HepG2 (cell line): Measurements from ENCODE around the gene RNF150. TPM values are rescaled to one million over a fixed set of nuclear protein-coding genes. Genes with fewer than 3 reads are reported as not detected.

ENCODE experiments used
- ATAC-seq: fragments of 200-7000 bp; cut with Tn5 transposase; 3 replicates; pipeline ENCODE4 v1.9.1; 2020; ENCODE audit warnings: mild to moderate bottlenecking, moderate library complexity
- BruUV-seq: library from RNA; stranded (reverse); fragments of 400-500 nt; replicated peaks from 2 replicates; lab custom pipeline; 2021; lab: Mats Ljungman, UMichigan
- CTCF ChIA-PET: fragments of 300-600 bp; formaldehyde crosslinking; extraction: SDS; loops from one replicate; lab custom pipeline; 2021; ENCODE audit warnings: low total read pairs, inconsistent platforms, low intra/inter-chr PET ratio; lab: Yijun Ruan, JAX
- POLR2A ChIA-PET: fragments of 350-600 bp; sonication (Branson Sonifier 250); formaldehyde crosslinking; loops from one replicate; lab custom pipeline; 2020; ENCODE audit warnings: antibody characterized with exemption, inconsistent platforms; lab: Yijun Ruan, JAX
- DNase-seq: peaks from one replicate; pipeline ENCODE4 v3.0.0-alpha.2; 2015; ENCODE audit warnings: low spot score
- FAIRE-seq: peaks from 3 replicates; lab custom pipeline; 2011; peaks lifted over from hg19 to GRCh38; lab: Jason Lieb, UNC
- H2AFZ ChIP-seq: one replicate; pipeline ENCODE4 v1.6.1; 2011; ENCODE audit warnings: low read length, inconsistent platforms
- H3K27ac ChIP-seq: fragments of 300-600 bp; 3 replicates; pipeline ENCODE4 v1.8.0; 2011; ENCODE audit warnings: mixed run types, mild to moderate bottlenecking, mixed read lengths, low read length, inconsistent platforms; ENCODE audit not compliant: insufficient read depth; ENCODE audit errors: extremely low read length
- H3K27me3 ChIP-seq, 2 experiments: fragments of 200-600 bp in 1 of 2; 2 replicates in 1 of 2; 3 replicates in 1 of 2; pipeline versions ENCODE4 v1.6.0 to v1.8.0; 2011; ENCODE audit warnings: low read length in 2 of 2, mild to moderate bottlenecking in 2 of 2, moderate library complexity in 2 of 2, inconsistent platforms in 1 of 2; ENCODE audit not compliant: insufficient read depth in 2 of 2, control insufficient read depth in 1 of 2
- H3K36me3 ChIP-seq, 2 experiments: fragments of 200-600 bp in 1 of 2; replicated peaks in 1 of 2; 2 replicates in 1 of 2; 3 replicates in 1 of 2; pipeline versions ENCODE4 v1.5.1 to v1.8.0; 2011; ENCODE audit warnings: low read length in 2 of 2, inconsistent platforms in 1 of 2; ENCODE audit not compliant: insufficient read depth in 2 of 2, control insufficient read depth in 1 of 2
- H3K4me1 ChIP-seq: 2 replicates; pipeline ENCODE4 v1.5.1; 2012; ENCODE audit warnings: low read length, inconsistent platforms; ENCODE audit not compliant: insufficient read depth
- H3K4me2 ChIP-seq: 2 replicates; pipeline ENCODE4 v1.6.0; 2011; ENCODE audit warnings: low read depth, low read length, inconsistent platforms
- H3K4me3 ChIP-seq, 3 experiments: fragments of 200-600 bp in 1 of 3; sonication (generic), shearing (Covaris generic) in 1 of 3; replicated peaks in 1 of 3; 2 replicates each; pipeline ENCODE4 v1.5.1; 2011 to 2016; ENCODE audit warnings: low read length in 3 of 3, inconsistent platforms in 2 of 3, low read depth in 2 of 3, mild to moderate bottlenecking in 2 of 3, control low read depth in 1 of 3, mixed read lengths in 1 of 3; ENCODE audit not compliant: insufficient read depth in 1 of 3
- H3K79me2 ChIP-seq: one replicate; pipeline ENCODE4 v1.6.1; 2011; ENCODE audit warnings: low read length, inconsistent platforms; ENCODE audit not compliant: insufficient read depth
- H3K9ac ChIP-seq: 2 replicates; pipeline ENCODE4 v1.6.0; 2011; ENCODE audit warnings: mild to moderate bottlenecking, low read depth, low read length, inconsistent platforms; ENCODE audit not compliant: insufficient read depth
- H3K9me3 ChIP-seq: 2 replicates; pipeline ENCODE4 v1.5.1; 2012; ENCODE audit warnings: mild to moderate bottlenecking, low read length
- H4K20me1 ChIP-seq: 2 replicates; pipeline ENCODE4 v1.6.0; 2011; ENCODE audit warnings: inconsistent platforms, mild to moderate bottlenecking, low read length, moderate library complexity; ENCODE audit not compliant: insufficient read depth
- DBP ChIP-seq: sonication (generic); formaldehyde crosslinking; IDR thresholded peaks from 2 replicates; pipeline ENCODE4 v1.4.0; 2020; ENCODE audit warnings: missing genetic modification reagents; ENCODE audit errors: not compliant biosample characterization
- WGBS: methylation state at CpG from one replicate; pipeline ENCODE4 v1.1.6; 2017; ENCODE audit warnings: low lambda C conversion rate; 5-methylcytosine and 5-hydroxymethylcytosine counted together
- in situ Hi-C: cut with HindIII; loops from 2 replicates; pipeline ENCODE4 v1.10.0; 2017; ENCODE audit warnings: low pct_unique_long_range_greater_than_20kb; ENCODE audit not compliant: extremely low pct_ligation_motif_present
- intact Hi-C: fragments of 100-400 bp; cut with micrococcal nuclease; formaldehyde crosslinking; loops from one replicate; pipeline ENCODE4 v1.10.0; 2022; ENCODE audit not compliant: unreplicated experiment
- polyA plus RNA-seq, 8 experiments: library from polyadenylated mRNA; depleted of rRNA in 3 of 8; stranded (reverse) in 7 of 8; unstranded in 1 of 8; fragments of >200 nt; fragmentation: Illumina TruSeq in 4 of 8; extraction: Trizol in 4 of 8; gene quantifications; 2 replicates each; pipeline versions ENCODE4 v1.2.1 to v1.2.3, GENCODE V29; 2011 to 2016; ENCODE audit warnings: low read depth in 4 of 8, missing spikeins in 1 of 8, mixed read lengths in 1 of 8; ENCODE audit not compliant: insufficient read depth in 1 of 8
- total RNA-seq, 5 experiments: library from RNA; depleted of rRNA; stranded (reverse); fragments of >200 nt; fragmentation: Illumina TruSeq; extraction: Trizol; gene quantifications; 2 replicates each; pipeline ENCODE4 v1.2.3, GENCODE V29; 2016; ENCODE audit warnings: low read depth in 1 of 5
- TF ChIP-seq, protein P1 (sequence below): sonication (generic); formaldehyde crosslinking; IDR thresholded peaks from 2 replicates; pipeline ENCODE4 v1.4.0; 2020; ENCODE audit warnings: mild to moderate bottlenecking, missing genetic modification reagents

The RNF150 gene
- total and polyA plus RNA-seq, 2 of the 13 experiments (the other 11 are each of a cell fraction or from before 2014, with no cell fraction given), result 0.02 to 0.03 TPM

DNA sequence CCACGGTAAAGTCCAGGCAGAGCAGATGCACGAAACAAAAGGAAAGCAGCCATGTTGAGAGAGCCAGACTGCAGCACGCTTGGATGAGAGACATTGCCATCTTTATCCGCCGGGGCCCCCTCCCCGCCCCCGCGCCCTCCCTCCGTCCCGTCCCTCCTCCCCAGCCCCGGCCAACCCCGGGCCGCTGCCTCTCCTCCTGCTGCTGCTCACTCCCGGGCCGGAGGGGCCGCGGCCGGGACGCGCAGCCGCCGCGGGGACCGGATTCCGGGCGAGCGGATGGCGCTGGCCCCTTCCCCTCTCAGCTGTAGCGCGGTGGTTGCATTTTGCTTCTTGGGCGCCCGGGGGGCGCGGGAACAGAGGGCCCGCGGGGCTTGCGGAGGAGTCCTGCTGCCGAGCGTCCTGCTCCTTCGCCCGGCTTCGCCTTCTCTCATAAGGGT is 542 bp downstream of the RNF150 start:
- in situ Hi-C loops (loop anchor here (5.0 kb wide), 1 partner anchor 270 kb away; no protein-coding TSS in a partner anchor), intact Hi-C loops (loop anchor here (1.0 kb wide), 1 partner anchor 271 kb away; no protein-coding TSS in a partner anchor)
- 0 out of 2 replicates have a peak, but pooled peaks cover 5% of the 10 kb centered on the region for H3K4me1 ChIP-seq
- TF ChIP-seq, protein P1, sequence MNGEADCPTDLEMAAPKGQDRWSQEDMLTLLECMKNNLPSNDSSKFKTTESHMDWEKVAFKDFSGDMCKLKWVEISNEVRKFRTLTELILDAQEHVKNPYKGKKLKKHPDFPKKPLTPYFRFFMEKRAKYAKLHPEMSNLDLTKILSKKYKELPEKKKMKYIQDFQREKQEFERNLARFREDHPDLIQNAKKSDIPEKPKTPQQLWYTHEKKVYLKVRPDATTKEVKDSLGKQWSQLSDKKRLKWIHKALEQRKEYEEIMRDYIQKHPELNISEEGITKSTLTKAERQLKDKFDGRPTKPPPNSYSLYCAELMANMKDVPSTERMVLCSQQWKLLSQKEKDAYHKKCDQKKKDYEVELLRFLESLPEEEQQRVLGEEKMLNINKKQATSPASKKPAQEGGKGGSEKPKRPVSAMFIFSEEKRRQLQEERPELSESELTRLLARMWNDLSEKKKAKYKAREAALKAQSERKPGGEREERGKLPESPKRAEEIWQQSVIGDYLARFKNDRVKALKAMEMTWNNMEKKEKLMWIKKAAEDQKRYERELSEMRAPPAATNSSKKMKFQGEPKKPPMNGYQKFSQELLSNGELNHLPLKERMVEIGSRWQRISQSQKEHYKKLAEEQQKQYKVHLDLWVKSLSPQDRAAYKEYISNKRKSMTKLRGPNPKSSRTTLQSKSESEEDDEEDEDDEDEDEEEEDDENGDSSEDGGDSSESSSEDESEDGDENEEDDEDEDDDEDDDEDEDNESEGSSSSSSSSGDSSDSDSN, result peak; percentile 42; the same call in 1 of the 2 replicates
- TF ChIP-seq DBP, result no peak
- CTCF ChIA-PET, result interaction anchor here (1.9 kb wide), 1 partner anchor 272 kb away, joined by 10 read pairs; no protein-coding TSS in a partner anchor
- ATAC-seq, result peak; percentile 69
- no peaks in the 10 kb centered on the region for H3K9me3 ChIP-seq
- H3K4me3 ChIP-seq, result peak overlapping the region; percentile 59 to 76 (median 69)
- no peak overlapping the region for H3K27ac ChIP-seq
- no peak for DNase-seq
- no peaks in the 10 kb centered on the region for H3K79me2 ChIP-seq
- H3K9ac ChIP-seq, result no peak overlapping the region
- no TSS peak for BruUV-seq
- H3K36me3 ChIP-seq, result no peaks in the 10 kb centered on the region
- 0% methylated on average over 2 of the region's 42 CpGs for WGBS
- POLR2A ChIA-PET, result no interaction called here
- no peaks in the 10 kb centered on the region for H4K20me1 ChIP-seq
- no peak overlapping the region for H2AFZ ChIP-seq
- no peak for FAIRE-seq
- peak overlapping the region; percentile 88 for H3K4me2 ChIP-seq
- peaks cover 1 to 31% of the 10 kb centered on the region in 2 experiments; a peak in 4 of 5 replicates for H3K27me3 ChIP-seq
